IMR-90 (cell line): ENCODE measurements around the gene IFFO2. TPM values are rescaled to one million over a fixed set of nuclear protein-coding genes. Genes with fewer than 3 reads are reported as not detected.
A peak's percentile ranks its signal among the peaks of the same experiment; 100 is the strongest.

Experiments used
- FOS ChIP-seq: fragments of 150-350 bp; IDR thresholded peaks from 2 replicates; pipeline ENCODE4 v1.6.1; 2016; ENCODE audit warnings: low read depth, low read length
- NFE2L2 ChIP-seq: fragments of 150-350 bp; IDR thresholded peaks from 2 replicates; pipeline ENCODE4 v1.6.1; 2016; ENCODE audit warnings: low read depth, mild to moderate bottlenecking, low read length
- RAD21 ChIP-seq: IDR thresholded peaks from 2 replicates; pipeline ENCODE4 v1.6.1; 2012; ENCODE audit warnings: low read length, improper control_type of control experiment
- RFX5 ChIP-seq: IDR thresholded peaks from 2 replicates; pipeline ENCODE4 v1.8.0; 2012; ENCODE audit warnings: low read depth, mild to moderate bottlenecking, low read length, moderate library complexity
- USF2 ChIP-seq: fragments of 150-350 bp; IDR thresholded peaks from 2 replicates; pipeline ENCODE4 v1.6.1; 2017; ENCODE audit warnings: mild to moderate bottlenecking, antibody characterized with exemption, low read length, low read depth
- polyA plus RNA-seq, 3 experiments: library from polyadenylated mRNA; depleted of rRNA; stranded (reverse); fragments of >200 nt; gene quantifications; 2 replicates each; pipeline ENCODE4 v1.2.3, GENCODE V29; 2012; ENCODE audit warnings: low replicate concordance in 1 of 3
- total RNA-seq: library from RNA; depleted of rRNA; stranded (reverse); fragments of >200 nt; gene quantifications from 2 replicates; pipeline ENCODE4 v1.2.3, GENCODE V29; 2012

The IFFO2 gene
- total and polyA plus RNA-seq, 2 of the 4 experiments (the other 2 are of a cell fraction): 14.5 to 18.2 TPM

- TF ChIP-seq FOS (no peak), USF2 (0 out of 2 replicates have a peak, but pooled peaks have one; percentile 37), NFE2L2 (no peak), RFX5 (no peak), RAD21 (0 out of 2 replicates have a peak, but pooled peaks have one; percentile 14)
Measured at GRCh38 chr1:18956193-18957135, at the start of gene IFFO2 (continued).
